ENCODE measurements around the gene PDCD2L.
"Not testable (repeated sequence)": the region's sequence is repeated elsewhere in the genome, so short reads cannot be mapped to it uniquely, and the experiment has no call there.

The PDCD2L gene

GRCh38 chr19:34455783-34456480 lies 51.7 kb downstream of the PDCD2L start:
- not testable (repeated sequence) for H3K9me3 ChIP-seq (ENCODE audit: control insufficient read depth, low read length); DNase-seq (ENCODE audit: low read depth); H3K9ac ChIP-seq (ENCODE audit: low read length); H3K4me3 ChIP-seq (ENCODE audit: low read length); H3K27me3 ChIP-seq (replicated peaks; ENCODE audit: control insufficient read depth, insufficient read depth, low read length)
- peaks cover 34% of the 10 kb centered on the region for H3K4me1 ChIP-seq (ENCODE audit: control insufficient read depth, insufficient read depth, low read length)
- peaks cover 82% of the 10 kb centered on the region for H3K36me3 ChIP-seq (ENCODE audit: control insufficient read depth, insufficient read depth, low read length, severe bottlenecking)

DNA sequence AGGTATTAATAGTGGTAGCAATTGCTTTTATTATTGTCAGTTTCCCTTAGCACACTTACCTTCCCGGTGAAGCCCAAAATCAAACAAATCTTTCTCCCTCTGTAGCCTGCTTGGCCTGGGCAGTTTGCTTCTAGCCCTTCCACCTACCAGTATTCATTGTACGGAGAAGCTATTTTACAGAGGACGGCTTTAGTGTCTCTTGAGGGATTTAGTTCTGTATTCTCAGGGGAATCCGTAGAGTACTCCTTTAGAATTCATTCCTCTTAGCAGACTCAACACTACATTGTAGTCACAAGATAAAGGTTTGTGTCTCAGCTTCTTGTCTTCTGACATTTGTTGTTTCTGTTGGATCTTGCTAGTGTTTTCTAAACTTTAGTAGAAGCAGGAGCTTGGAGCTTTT lies 53.2 kb downstream of the PDCD2L start:
- H3K4me3 ChIP-seq (ENCODE audit: low read length) = no peak overlapping the region
- peaks cover 84% of the 10 kb centered on the region for H3K36me3 ChIP-seq (ENCODE audit: control insufficient read depth, insufficient read depth, low read length, severe bottlenecking)
- H3K4me1 ChIP-seq (ENCODE audit: control insufficient read depth, insufficient read depth, low read length) = peaks cover 41% of the 10 kb centered on the region

GRCh38 chr19:34458677-34459076 lies 54.5 kb downstream of the PDCD2L start:
- peaks cover 85% of the 10 kb centered on the region for H3K36me3 ChIP-seq (ENCODE audit: control insufficient read depth, insufficient read depth, low read length, severe bottlenecking)
- no peaks in the 10 kb centered on the region for H3K9me3 ChIP-seq (ENCODE audit: control insufficient read depth, low read length)
- no peak overlapping the region for H3K4me3 ChIP-seq (ENCODE audit: low read length)
- H3K9ac ChIP-seq (ENCODE audit: low read length) = no peak overlapping the region
- no peak for DNase-seq (ENCODE audit: low read depth)
- peaks cover 31% of the 10 kb centered on the region for H3K4me1 ChIP-seq (ENCODE audit: control insufficient read depth, insufficient read depth, low read length)
- H3K27me3 ChIP-seq (replicated peaks; ENCODE audit: control insufficient read depth, insufficient read depth, low read length) = no peaks in the 10 kb centered on the region

More for the DNA sequence above, 53.2 kb downstream of the PDCD2L start:
- H3K9ac ChIP-seq (ENCODE audit: low read length) = no peak overlapping the region
- H3K9me3 ChIP-seq (ENCODE audit: control insufficient read depth, low read length) = no peaks in the 10 kb centered on the region
- no peaks in the 10 kb centered on the region for H3K27me3 ChIP-seq (replicated peaks; ENCODE audit: control insufficient read depth, insufficient read depth, low read length)
- DNase-seq (ENCODE audit: low read depth) = no peak

- peaks cover 84% of the 10 kb centered on the region for H3K36me3 ChIP-seq (ENCODE audit: control insufficient read depth, insufficient read depth, low read length, severe bottlenecking)
- H3K4me1 ChIP-seq (ENCODE audit: control insufficient read depth, insufficient read depth, low read length) = peaks cover 22% of the 10 kb centered on the region
- DNase-seq (ENCODE audit: low read depth) = no peak
- no peak overlapping the region for H3K9ac ChIP-seq (ENCODE audit: low read length)
- H3K27me3 ChIP-seq (replicated peaks; ENCODE audit: control insufficient read depth, insufficient read depth, low read length) = no peaks in the 10 kb centered on the region
- H3K9me3 ChIP-seq (ENCODE audit: control insufficient read depth, low read length) = no peaks in the 10 kb centered on the region
- H3K4me3 ChIP-seq (ENCODE audit: low read length) = no peak overlapping the region
Observed at GRCh38 chr19:34459614-34460013, 55.4 kb downstream of the PDCD2L start.

- peaks cover 86% of the 10 kb centered on the region for H3K36me3 ChIP-seq (ENCODE audit: control insufficient read depth, insufficient read depth, low read length, severe bottlenecking)
- peak; percentile 23 for DNase-seq (ENCODE audit: low read depth)
Observed at GRCh38 chr19:34461375-34462100, 57.3 kb downstream of the PDCD2L start.

DNA sequence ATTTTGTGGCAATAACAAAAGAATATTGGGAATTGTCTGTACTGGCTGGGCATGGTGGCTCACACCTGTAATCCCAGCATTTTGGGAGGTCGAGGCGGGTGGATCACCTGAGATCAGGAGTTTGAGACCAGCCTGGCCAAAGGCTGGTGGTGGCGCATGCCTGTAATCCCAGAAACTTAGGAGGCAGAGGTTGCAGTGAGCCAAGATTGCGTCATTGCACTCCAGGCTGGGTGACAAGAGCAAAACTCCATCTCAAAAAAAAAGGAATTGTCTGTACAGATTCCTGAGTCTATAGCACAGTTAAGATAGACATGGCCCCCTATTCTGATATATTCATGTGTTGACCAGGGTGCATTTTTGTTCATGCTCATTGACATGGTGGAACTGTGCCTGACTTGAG lies 60.6 kb downstream of the PDCD2L start:
- peak; percentile 12 for DNase-seq (ENCODE audit: low read depth)
- not testable (repeated sequence) for H3K4me3 ChIP-seq (ENCODE audit: low read length); H3K9me3 ChIP-seq (ENCODE audit: control insufficient read depth, low read length); H3K9ac ChIP-seq (ENCODE audit: low read length); H3K27me3 ChIP-seq (replicated peaks; ENCODE audit: control insufficient read depth, insufficient read depth, low read length)
- peaks cover 96% of the 10 kb centered on the region for H3K36me3 ChIP-seq (ENCODE audit: control insufficient read depth, insufficient read depth, low read length, severe bottlenecking)
- H3K4me1 ChIP-seq (ENCODE audit: control insufficient read depth, insufficient read depth, low read length) = peaks cover 35% of the 10 kb centered on the region

More at GRCh38 chr19:34461375-34462100, 57.3 kb downstream of the PDCD2L start:
- no peak overlapping the region for H3K4me3 ChIP-seq (ENCODE audit: low read length)
- no peak overlapping the region for H3K9ac ChIP-seq (ENCODE audit: low read length)
- no peaks in the 10 kb centered on the region for H3K27me3 ChIP-seq (replicated peaks; ENCODE audit: control insufficient read depth, insufficient read depth, low read length)
- peaks cover 31% of the 10 kb centered on the region for H3K4me1 ChIP-seq (ENCODE audit: control insufficient read depth, insufficient read depth, low read length)
- no peaks in the 10 kb centered on the region for H3K9me3 ChIP-seq (ENCODE audit: control insufficient read depth, low read length)

- H3K4me3 ChIP-seq (ENCODE audit: low read length) = no peak overlapping the region
- no peak overlapping the region for H3K9ac ChIP-seq (ENCODE audit: low read length)
- no peak for DNase-seq (ENCODE audit: low read depth)
- no peaks in the 10 kb centered on the region for H3K9me3 ChIP-seq (ENCODE audit: control insufficient read depth, low read length)
- H3K4me1 ChIP-seq (ENCODE audit: control insufficient read depth, insufficient read depth, low read length) = peaks cover 17% of the 10 kb centered on the region
- H3K27me3 ChIP-seq (replicated peaks; ENCODE audit: control insufficient read depth, insufficient read depth, low read length) = no peaks in the 10 kb centered on the region
- H3K36me3 ChIP-seq (ENCODE audit: control insufficient read depth, insufficient read depth, low read length, severe bottlenecking) = peaks cover 95% of the 10 kb centered on the region
Observed at GRCh38 chr19:34468409-34468808, 64.2 kb downstream of the PDCD2L start.

DNA sequence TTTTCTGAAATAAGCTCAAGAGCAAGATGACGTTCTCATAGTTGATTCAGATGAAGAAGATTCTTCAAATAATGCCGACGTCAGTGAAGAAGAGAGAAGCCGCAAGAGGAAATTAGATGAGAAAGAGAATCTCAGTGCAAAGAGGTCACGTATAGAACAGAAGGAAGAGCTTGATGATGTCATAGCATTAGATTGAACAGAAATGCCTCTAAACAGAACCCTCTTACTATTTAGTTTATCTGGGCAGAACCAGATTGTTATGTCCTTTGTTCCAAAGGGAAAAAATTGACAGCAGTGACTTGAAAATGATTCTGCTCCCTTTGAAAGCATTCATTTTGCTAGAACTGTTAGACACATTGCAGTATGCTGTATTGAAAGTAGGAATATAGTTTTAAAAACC lies 64.8 kb downstream of the PDCD2L start:
- Histone ChIP-seq H3K4me1 (ENCODE audit: control insufficient read depth, insufficient read depth, low read length) (peaks cover 19% of the 10 kb centered on the region), H3K36me3 (ENCODE audit: control insufficient read depth, insufficient read depth, low read length, severe bottlenecking) (peaks cover 94% of the 10 kb centered on the region)
- DNase-seq (ENCODE audit: low read depth); H3K4me3 ChIP-seq (ENCODE audit: low read length); H3K9ac ChIP-seq (ENCODE audit: low read length); H3K27me3 ChIP-seq (replicated peaks; ENCODE audit: control insufficient read depth, insufficient read depth, low read length); H3K9me3 ChIP-seq (ENCODE audit: control insufficient read depth, low read length): not testable (repeated sequence)

DNA sequence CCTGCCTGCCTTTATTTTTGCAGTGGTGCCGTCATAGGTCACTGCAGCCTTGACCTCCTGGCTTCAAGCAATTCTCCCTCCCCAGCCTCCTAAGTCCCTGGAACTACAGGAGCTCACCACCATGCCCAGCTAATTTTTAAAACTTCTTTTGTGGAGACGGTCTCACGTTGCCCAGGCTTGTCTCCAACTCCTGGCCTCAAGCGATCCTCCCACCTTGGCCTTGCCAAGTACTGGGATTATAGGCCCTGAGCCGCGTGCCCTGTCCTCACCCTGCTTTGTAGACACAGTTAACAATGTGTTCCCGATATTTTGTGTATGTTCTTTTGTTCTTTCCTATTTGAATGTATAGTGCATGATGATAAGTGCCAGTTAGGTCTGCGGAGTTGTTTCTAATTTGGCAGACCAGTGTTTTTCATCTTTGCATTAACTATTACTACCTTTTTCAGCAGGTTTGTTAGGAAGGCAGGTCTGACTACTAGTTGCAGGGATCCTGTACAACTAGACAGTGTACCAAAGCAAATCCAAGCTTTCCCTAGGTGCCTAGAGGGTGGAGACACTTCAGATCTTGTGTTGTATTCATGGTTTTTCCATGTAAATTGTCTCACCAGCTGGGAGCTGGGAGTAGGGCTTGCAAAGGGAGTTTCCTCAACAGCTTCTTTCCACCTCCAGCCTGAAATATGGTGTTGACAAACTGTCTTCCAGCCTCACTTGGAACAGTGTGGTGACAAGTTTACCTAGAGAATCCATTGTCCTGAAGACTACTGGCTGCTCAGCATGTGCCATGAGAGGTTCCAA lies 67.9 kb downstream of the PDCD2L start:
- DNase-seq (ENCODE audit: low read depth) = no peak
- Histone ChIP-seq H3K36me3 (ENCODE audit: control insufficient read depth, insufficient read depth, low read length, severe bottlenecking) (peaks cover 67% of the 10 kb centered on the region), H3K27me3 (replicated peaks; ENCODE audit: control insufficient read depth, insufficient read depth, low read length) (no peaks in the 10 kb centered on the region), H3K4me1 (ENCODE audit: control insufficient read depth, insufficient read depth, low read length) (peaks cover 29% of the 10 kb centered on the region), H3K9me3 (ENCODE audit: control insufficient read depth, low read length) (no peaks in the 10 kb centered on the region), H3K4me3 (ENCODE audit: low read length) (no peak overlapping the region), H3K9ac (ENCODE audit: low read length) (no peak overlapping the region)

- Histone ChIP-seq H3K9ac (ENCODE audit: low read length) (peak overlapping the region; percentile 49), H3K27me3 (replicated peaks; ENCODE audit: control insufficient read depth, insufficient read depth, low read length) (no peaks in the 10 kb centered on the region), H3K36me3 (ENCODE audit: control insufficient read depth, insufficient read depth, low read length, severe bottlenecking) (peaks cover 44% of the 10 kb centered on the region), H3K4me3 (ENCODE audit: low read length) (no peak overlapping the region), H3K9me3 (ENCODE audit: control insufficient read depth, low read length) (no peaks in the 10 kb centered on the region), H3K4me1 (ENCODE audit: control insufficient read depth, insufficient read depth, low read length) (peaks cover 25% of the 10 kb centered on the region)
- no peak for DNase-seq (ENCODE audit: low read depth)
Observed at GRCh38 chr19:34474233-34474989, 70.2 kb downstream of the PDCD2L start.

All from adipocyte (in vitro differentiated cells).